Body of pancreas (tissue), 4 donors: ENCODE measurements around the gene TCFL5.

Source experiments
- POLR2A ChIP-seq, 3 donors: fragments of 450-650 bp; IDR thresholded peaks; one replicate each; pipeline ENCODE4 v1.6.1; 2016; ENCODE audit warnings: antibody characterized with exemption in 3 of 3, mild to moderate bottlenecking in 2 of 3
- TF ChIP-seq, protein P1 (sequence below), 7 experiments: fragments of 450-650 bp in 4 of 7; fragments of 200-600 bp in 3 of 7; sonication (generic) in 3 of 7; IDR thresholded peaks; one replicate each; pipeline ENCODE4 v1.5.1; 2016 to 2019; ENCODE audit warnings: antibody characterized with exemption in 7 of 7

DNA sequence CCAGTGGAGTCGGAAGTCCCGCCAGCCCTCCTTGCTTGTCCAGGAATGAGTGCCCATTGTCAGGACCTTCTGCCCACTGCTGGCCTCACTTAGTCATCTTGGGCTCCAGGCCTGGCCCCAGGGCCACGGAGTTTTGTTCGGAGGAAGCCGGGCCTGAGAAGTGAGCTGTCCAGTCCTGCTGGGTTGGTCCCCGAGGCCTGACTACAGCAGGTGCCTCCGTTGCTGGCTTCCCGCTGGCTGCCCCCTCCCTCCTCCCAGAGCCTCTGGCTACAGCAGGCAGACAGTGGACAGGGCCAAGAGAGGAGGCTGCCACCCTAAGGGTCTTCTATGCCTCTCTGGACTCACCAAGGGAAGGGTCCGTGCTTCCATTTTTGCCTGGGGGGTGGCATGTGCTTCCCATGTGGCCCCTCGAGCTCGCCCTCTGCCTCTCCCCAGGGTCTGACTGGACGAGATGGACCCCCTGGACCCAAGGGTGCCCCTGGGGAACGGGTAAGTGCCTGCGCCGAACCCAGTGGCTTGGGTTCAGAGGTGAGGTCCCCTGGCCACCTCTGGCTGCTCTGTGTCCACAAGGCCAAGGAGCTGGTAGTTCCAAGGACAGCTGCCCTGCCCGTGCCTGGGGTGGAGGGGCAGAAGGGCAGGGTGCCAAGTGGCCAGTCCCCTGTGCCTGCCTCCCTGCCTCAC is 42.0 kb downstream of the TCFL5 start:
- TF ChIP-seq, protein P1, sequence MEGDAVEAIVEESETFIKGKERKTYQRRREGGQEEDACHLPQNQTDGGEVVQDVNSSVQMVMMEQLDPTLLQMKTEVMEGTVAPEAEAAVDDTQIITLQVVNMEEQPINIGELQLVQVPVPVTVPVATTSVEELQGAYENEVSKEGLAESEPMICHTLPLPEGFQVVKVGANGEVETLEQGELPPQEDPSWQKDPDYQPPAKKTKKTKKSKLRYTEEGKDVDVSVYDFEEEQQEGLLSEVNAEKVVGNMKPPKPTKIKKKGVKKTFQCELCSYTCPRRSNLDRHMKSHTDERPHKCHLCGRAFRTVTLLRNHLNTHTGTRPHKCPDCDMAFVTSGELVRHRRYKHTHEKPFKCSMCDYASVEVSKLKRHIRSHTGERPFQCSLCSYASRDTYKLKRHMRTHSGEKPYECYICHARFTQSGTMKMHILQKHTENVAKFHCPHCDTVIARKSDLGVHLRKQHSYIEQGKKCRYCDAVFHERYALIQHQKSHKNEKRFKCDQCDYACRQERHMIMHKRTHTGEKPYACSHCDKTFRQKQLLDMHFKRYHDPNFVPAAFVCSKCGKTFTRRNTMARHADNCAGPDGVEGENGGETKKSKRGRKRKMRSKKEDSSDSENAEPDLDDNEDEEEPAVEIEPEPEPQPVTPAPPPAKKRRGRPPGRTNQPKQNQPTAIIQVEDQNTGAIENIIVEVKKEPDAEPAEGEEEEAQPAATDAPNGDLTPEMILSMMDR (IDR thresholded peaks at IDR 0.05), result no peak
- no peak for TF ChIP-seq POLR2A (IDR thresholded peaks at IDR 0.05)
